ENCODE results near the gene CYP19A1.
A peak's percentile ranks its signal among the peaks of the same experiment; 100 is the strongest.
"Not testable (repeated sequence)": the region's sequence is repeated elsewhere in the genome, so short reads cannot be mapped to it uniquely, and the experiment has no call there.

CYP19A1 gene

GRCh38 chr15:51201581-51201980 lies 136.8 kb downstream of the CYP19A1 start:
- no peak for DNase-seq

- DNase-seq: no peak
Observed at GRCh38 chr15:51200792-51201191, 137.6 kb downstream of the CYP19A1 start.

- DNase-seq: no peak
Observed at GRCh38 chr15:51199541-51199940, 138.9 kb downstream of the CYP19A1 start.

- DNase-seq: no peak
Observed at GRCh38 chr15:51198701-51199232, 139.6 kb downstream of the CYP19A1 start.

- no peak for DNase-seq
Observed at GRCh38 chr15:51195459-51195858, 142.9 kb downstream of the CYP19A1 start.

- no peak for DNase-seq
Observed at GRCh38 chr15:51193979-51194378, 144.4 kb downstream of the CYP19A1 start.

- DNase-seq: no peak
Observed at GRCh38 chr15:51193526-51193925, 144.9 kb downstream of the CYP19A1 start.

- peak; percentile 77 for DNase-seq
Observed at GRCh38 chr15:51192521-51193280, 145.7 kb downstream of the CYP19A1 start.

GRCh38 chr15:51191766-51192165 lies 146.6 kb downstream of the CYP19A1 start:
- DNase-seq: no peak

- DNase-seq: no peak
Observed at GRCh38 chr15:51191072-51191670, 147.2 kb downstream of the CYP19A1 start.

- DNase-seq: no peak
Observed at GRCh38 chr15:51190424-51191068, 147.8 kb downstream of the CYP19A1 start.

GRCh38 chr15:51189669-51190385 lies 148.6 kb downstream of the CYP19A1 start:
- peak; percentile 65 for DNase-seq

GRCh38 chr15:51188791-51189190 lies 149.6 kb downstream of the CYP19A1 start:
- DNase-seq: not testable (repeated sequence)

GRCh38 chr15:51186891-51187290 lies 151.5 kb downstream of the CYP19A1 start:
- no peak for DNase-seq

- peak; percentile 62 for DNase-seq
Observed at GRCh38 chr15:51186181-51186705, 152.2 kb downstream of the CYP19A1 start.

- peak; percentile 76 for DNase-seq
Observed at GRCh38 chr15:51185213-51186159, 152.9 kb downstream of the CYP19A1 start.

- DNase-seq: no peak
Observed at GRCh38 chr15:51184627-51185026, 153.8 kb downstream of the CYP19A1 start.

GRCh38 chr15:51183076-51183475 lies 155.3 kb downstream of the CYP19A1 start:
- no peak for DNase-seq

- DNase-seq: no peak
Observed at GRCh38 chr15:51181905-51182304, 156.5 kb downstream of the CYP19A1 start.

- DNase-seq: no peak
Observed at GRCh38 chr15:51181221-51181620, 157.2 kb downstream of the CYP19A1 start.

GRCh38 chr15:51180534-51180933 lies 157.9 kb downstream of the CYP19A1 start:
- no peak for DNase-seq

- DNase-seq: peak; percentile 93
Observed at GRCh38 chr15:51180011-51180410, 158.4 kb downstream of the CYP19A1 start.
